ENCODE data around the gene ASPG. TPM values are rescaled to one million over a fixed set of nuclear protein-coding genes. Genes with fewer than 3 reads are reported as not detected.

ASPG gene
- total RNA-seq, 1 donor from 2014 or later: 1.2 TPM

- H3K27me3 Mint-ChIP-seq (ENCODE audit: insufficient read depth, low read depth): peaks cover 3% of the 10 kb centered on the region
- H4K20me1 ChIP-seq (ENCODE audit: low read depth): no peaks in the 10 kb centered on the region
- no peak overlapping the region for H3K4me3 ChIP-seq
- no peak overlapping the region for H3K9ac ChIP-seq
- no peaks in the 10 kb centered on the region for H3K9me3 Mint-ChIP-seq
- no peak overlapping the region for H3K4me3 Mint-ChIP-seq
- H2AFZ ChIP-seq (replicated peaks): no peak overlapping the region
- no peaks in the 10 kb centered on the region for H3K36me3 Mint-ChIP-seq
- H3K79me2 ChIP-seq (ENCODE audit: low read depth): no peaks in the 10 kb centered on the region
- no peak overlapping the region for H3K27ac ChIP-seq
- H3F3A ChIP-seq (ENCODE audit: low read depth): no peaks in the 10 kb centered on the region
- no peak overlapping the region for H3K27ac Mint-ChIP-seq
- no peak overlapping the region for H3K4me2 ChIP-seq
- peaks cover 3% of the 10 kb centered on the region for H3K4me1 ChIP-seq
- no peaks in the 10 kb centered on the region for H3K9me3 ChIP-seq (ENCODE audit: low read depth)
- DNase-seq (ENCODE audit: low spot score): no peak
- peaks cover 2% of the 10 kb centered on the region for H3K4me1 Mint-ChIP-seq
- H3K36me3 ChIP-seq: no peaks in the 10 kb centered on the region
- no peaks in the 10 kb centered on the region for H3K27me3 ChIP-seq
- TF ChIP-seq EZH2 (IDR thresholded peaks at IDR 0.05) (no peak), CTCF (IDR thresholded peaks at IDR 0.05) (no peak), EZH2phosphoT487 (IDR thresholded peaks at IDR 0.05) (no peak)
Observed at GRCh38 chr14:104091927-104092771, 6.6 kb downstream of the ASPG start.

GRCh38 chr14:104092931-104093365 is 7.4 kb downstream of the ASPG start:
- no peak overlapping the region for H3K4me3 ChIP-seq
- no peak overlapping the region for H3K27ac ChIP-seq
- Mint-ChIP-seq H3K9me3 (no peaks in the 10 kb centered on the region), H3K27ac (no peak overlapping the region), H3K27me3 (ENCODE audit: insufficient read depth, low read depth) (peaks cover 3% of the 10 kb centered on the region), H3K36me3 (no peaks in the 10 kb centered on the region), H3K4me3 (no peak overlapping the region), H3K4me1 (peaks cover 2% of the 10 kb centered on the region)
- no peak overlapping the region for H3K9ac ChIP-seq
- H3K36me3 ChIP-seq: no peaks in the 10 kb centered on the region
- TF ChIP-seq EZH2 (IDR thresholded peaks at IDR 0.05) (no peak), CTCF (IDR thresholded peaks at IDR 0.05) (no peak), EZH2phosphoT487 (IDR thresholded peaks at IDR 0.05) (no peak)
- H4K20me1 ChIP-seq (ENCODE audit: low read depth): no peaks in the 10 kb centered on the region
- no peak for DNase-seq (ENCODE audit: low spot score)
- H3K27me3 ChIP-seq: no peaks in the 10 kb centered on the region
- no peak overlapping the region for H3K4me2 ChIP-seq
- H2AFZ ChIP-seq (replicated peaks): no peak overlapping the region
- H3K4me1 ChIP-seq: peaks cover 3% of the 10 kb centered on the region
- H3K9me3 ChIP-seq (ENCODE audit: low read depth): no peaks in the 10 kb centered on the region
- H3F3A ChIP-seq (ENCODE audit: low read depth): no peaks in the 10 kb centered on the region
- no peaks in the 10 kb centered on the region for H3K79me2 ChIP-seq (ENCODE audit: low read depth)

- Mint-ChIP-seq H3K27me3 (ENCODE audit: insufficient read depth, low read depth) (peaks cover 3% of the 10 kb centered on the region), H3K9me3 (no peaks in the 10 kb centered on the region), H3K36me3 (no peaks in the 10 kb centered on the region), H3K27ac (no peak overlapping the region), H3K4me1 (peaks cover 2% of the 10 kb centered on the region), H3K4me3 (no peak overlapping the region)
- no peak overlapping the region for H3K9ac ChIP-seq
- no peaks in the 10 kb centered on the region for H3K27me3 ChIP-seq
- H3K79me2 ChIP-seq (ENCODE audit: low read depth): no peaks in the 10 kb centered on the region
- peaks cover 3% of the 10 kb centered on the region for H3K4me1 ChIP-seq
- H3F3A ChIP-seq (ENCODE audit: low read depth): no peaks in the 10 kb centered on the region
- H3K27ac ChIP-seq: no peak overlapping the region
- H3K4me2 ChIP-seq: no peak overlapping the region
- TF ChIP-seq EZH2 (IDR thresholded peaks at IDR 0.05): no peak
- TF ChIP-seq CTCF (IDR thresholded peaks at IDR 0.05): no peak
- TF ChIP-seq EZH2phosphoT487 (IDR thresholded peaks at IDR 0.05): no peak
- no peak overlapping the region for H3K4me3 ChIP-seq
- no peak for DNase-seq (ENCODE audit: low spot score)
- H2AFZ ChIP-seq (replicated peaks): no peak overlapping the region
- H3K36me3 ChIP-seq: no peaks in the 10 kb centered on the region
- H3K9me3 ChIP-seq (ENCODE audit: low read depth): no peaks in the 10 kb centered on the region
- H4K20me1 ChIP-seq (ENCODE audit: low read depth): no peaks in the 10 kb centered on the region
Observed at GRCh38 chr14:104093366-104094055, 8.0 kb downstream of the ASPG start.

All from neural progenitor cell (in vitro differentiated cells).